C4-2B (cell line): ENCODE data around the gene PCDH9.

Experiments
- ZFX ChIP-seq: fragments of 450-650 bp; IDR thresholded peaks from 2 replicates; pipeline ENCODE4 v1.6.1; 2017
- TF ChIP-seq, protein P1 (sequence below): fragments of 450-650 bp; conservative IDR thresholded peaks from 2 replicates; pipeline ENCODE4 v1.5.1; 2017; ENCODE audit warnings: mild to moderate bottlenecking

DNA sequence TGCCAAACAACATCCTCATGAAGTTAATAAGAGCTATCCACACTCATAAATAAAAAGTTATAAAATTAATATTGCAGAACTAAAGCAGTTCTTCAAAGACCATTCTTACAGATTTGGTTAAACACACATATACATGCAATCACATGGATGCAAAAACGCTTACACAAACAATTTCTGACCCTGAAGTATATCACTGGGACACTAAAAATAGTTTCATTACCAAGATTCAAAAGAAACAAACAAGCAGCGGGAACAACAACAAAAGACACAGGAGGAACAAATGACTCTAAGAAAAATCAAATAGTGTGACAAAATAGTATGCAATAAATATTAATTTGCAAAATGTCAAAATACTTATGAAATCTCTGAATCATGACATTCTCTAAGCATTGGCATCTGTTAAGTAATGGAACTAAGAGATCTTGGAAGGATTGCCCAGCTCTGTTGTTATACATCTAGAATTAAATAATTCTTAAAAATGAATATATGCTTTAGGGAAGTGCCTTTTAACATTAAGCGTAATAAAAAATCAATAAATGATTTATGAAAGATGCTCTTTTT lies 132.2 kb downstream of the PCDH9 start:
- TF ChIP-seq, protein P1, sequence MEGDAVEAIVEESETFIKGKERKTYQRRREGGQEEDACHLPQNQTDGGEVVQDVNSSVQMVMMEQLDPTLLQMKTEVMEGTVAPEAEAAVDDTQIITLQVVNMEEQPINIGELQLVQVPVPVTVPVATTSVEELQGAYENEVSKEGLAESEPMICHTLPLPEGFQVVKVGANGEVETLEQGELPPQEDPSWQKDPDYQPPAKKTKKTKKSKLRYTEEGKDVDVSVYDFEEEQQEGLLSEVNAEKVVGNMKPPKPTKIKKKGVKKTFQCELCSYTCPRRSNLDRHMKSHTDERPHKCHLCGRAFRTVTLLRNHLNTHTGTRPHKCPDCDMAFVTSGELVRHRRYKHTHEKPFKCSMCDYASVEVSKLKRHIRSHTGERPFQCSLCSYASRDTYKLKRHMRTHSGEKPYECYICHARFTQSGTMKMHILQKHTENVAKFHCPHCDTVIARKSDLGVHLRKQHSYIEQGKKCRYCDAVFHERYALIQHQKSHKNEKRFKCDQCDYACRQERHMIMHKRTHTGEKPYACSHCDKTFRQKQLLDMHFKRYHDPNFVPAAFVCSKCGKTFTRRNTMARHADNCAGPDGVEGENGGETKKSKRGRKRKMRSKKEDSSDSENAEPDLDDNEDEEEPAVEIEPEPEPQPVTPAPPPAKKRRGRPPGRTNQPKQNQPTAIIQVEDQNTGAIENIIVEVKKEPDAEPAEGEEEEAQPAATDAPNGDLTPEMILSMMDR, result no peak
- no peak for TF ChIP-seq ZFX
